GM19397 (cell line): ENCODE data around the gene MMP24.
"Not testable (repeated sequence)": the region's sequence is repeated elsewhere in the genome, so short reads cannot be mapped to it uniquely, and the experiment has no call there.

Experiments used
- ATAC-seq: cut with Tn5 transposase; IDR thresholded peaks from one replicate; pipeline ENCODE4 v1.9.1; 2021; ENCODE audit warnings: mild to moderate bottlenecking, moderate library complexity; ENCODE audit not compliant: unreplicated experiment

MMP24 gene

GRCh38 chr20:35305682-35306556 lies 79.4 kb downstream of the MMP24 start:
- ATAC-seq, result no peak

GRCh38 chr20:35306931-35307517 lies 80.5 kb downstream of the MMP24 start:
- no peak for ATAC-seq

GRCh38 chr20:35307666-35308653 lies 81.5 kb downstream of the MMP24 start:
- no peak for ATAC-seq

- ATAC-seq, result no peak
These were observed 84.9 kb downstream of the MMP24 start for GRCh38 chr20:35311409-35311808.

- ATAC-seq, result no peak
These were observed 85.3 kb downstream of the MMP24 start for GRCh38 chr20:35311822-35312221.

GRCh38 chr20:35312318-35312717 lies 85.8 kb downstream of the MMP24 start:
- ATAC-seq, result no peak

- no peak for ATAC-seq
These were observed 88.5 kb downstream of the MMP24 start for GRCh38 chr20:35314816-35315631.

GRCh38 chr20:35315632-35316020 lies 89.1 kb downstream of the MMP24 start:
- ATAC-seq, result not testable (repeated sequence)

GRCh38 chr20:35316086-35316485 lies 89.6 kb downstream of the MMP24 start:
- no peak for ATAC-seq

- ATAC-seq, result no peak
These were observed 91.1 kb downstream of the MMP24 start for GRCh38 chr20:35317416-35318210.

- ATAC-seq, result no peak
These were observed 92.1 kb downstream of the MMP24 start for GRCh38 chr20:35318502-35319157.

GRCh38 chr20:35319192-35319870 lies 92.8 kb downstream of the MMP24 start:
- no peak for ATAC-seq

- no peak for ATAC-seq
These were observed 93.3 kb downstream of the MMP24 start for GRCh38 chr20:35319871-35320197.

- ATAC-seq, result no peak
These were observed 94.1 kb downstream of the MMP24 start for GRCh38 chr20:35320396-35321126.

- no peak for ATAC-seq
These were observed 98.9 kb downstream of the MMP24 start for GRCh38 chr20:35325401-35325800.

GRCh38 chr20:35326021-35326739 lies 99.7 kb downstream of the MMP24 start:
- ATAC-seq, result no peak
